ENCODE measurements around the gene STAG1.

The STAG1 gene

DNA sequence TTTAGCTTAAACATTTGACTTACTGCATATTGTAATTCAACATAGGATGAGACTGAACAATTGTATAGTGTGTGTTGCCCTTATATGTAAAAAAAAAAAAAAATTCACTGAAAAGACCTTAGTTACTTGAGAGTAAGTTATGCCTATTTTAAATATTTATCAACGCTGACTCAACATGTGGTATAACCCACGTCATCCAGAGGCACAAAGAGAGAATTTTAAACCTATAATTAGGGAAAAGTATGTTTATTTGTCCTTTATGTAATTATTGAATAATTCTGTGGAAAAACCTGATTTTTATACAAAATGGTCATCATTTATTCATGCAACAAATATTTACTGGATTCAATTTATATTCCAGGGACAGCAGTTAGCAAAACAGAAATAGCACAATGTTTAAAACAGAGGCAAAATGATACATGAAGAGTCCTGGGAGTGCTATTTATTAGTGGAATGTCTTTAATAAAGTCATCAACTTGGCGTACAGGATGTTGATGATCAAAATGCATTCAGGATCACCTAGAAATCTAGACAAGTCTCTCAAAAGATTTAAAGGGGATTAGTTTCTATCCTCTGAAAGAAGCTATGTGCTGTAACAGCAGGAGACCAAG is 278.4 kb downstream of the STAG1 start:
- no peak overlapping the region for H3K27ac Mint-ChIP-seq

DNA sequence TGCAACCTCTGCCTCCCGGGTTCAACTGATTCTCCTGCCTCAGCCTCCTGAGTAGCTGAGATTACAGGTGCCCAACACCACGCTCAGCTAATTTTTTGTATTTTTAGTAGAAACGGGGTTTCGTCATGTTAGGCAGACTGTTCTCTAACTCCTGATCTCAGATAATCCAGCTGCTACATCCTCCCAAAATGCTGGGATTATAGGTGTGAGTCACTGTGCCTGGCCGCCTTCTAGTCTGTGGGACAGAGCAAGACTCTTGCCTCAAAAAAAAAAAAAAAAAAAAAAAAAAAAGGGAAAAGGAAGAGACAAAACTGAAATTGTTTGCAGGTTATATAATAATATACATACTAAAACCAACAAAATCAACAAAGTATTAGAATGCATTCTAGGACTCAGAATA is 286.9 kb downstream of the STAG1 start:
- Mint-ChIP-seq H3K9me3 (peaks cover 36% of the 10 kb centered on the region), H3K27ac (no peak overlapping the region), H3K4me3 (no peak overlapping the region), H3K27me3 (ENCODE audit: low read depth) (no peaks in the 10 kb centered on the region), H3K36me3 (ENCODE audit: low read depth) (peaks cover 80% of the 10 kb centered on the region), H3K4me1 (no peaks in the 10 kb centered on the region)
- TF ChIP-seq, protein P1, sequence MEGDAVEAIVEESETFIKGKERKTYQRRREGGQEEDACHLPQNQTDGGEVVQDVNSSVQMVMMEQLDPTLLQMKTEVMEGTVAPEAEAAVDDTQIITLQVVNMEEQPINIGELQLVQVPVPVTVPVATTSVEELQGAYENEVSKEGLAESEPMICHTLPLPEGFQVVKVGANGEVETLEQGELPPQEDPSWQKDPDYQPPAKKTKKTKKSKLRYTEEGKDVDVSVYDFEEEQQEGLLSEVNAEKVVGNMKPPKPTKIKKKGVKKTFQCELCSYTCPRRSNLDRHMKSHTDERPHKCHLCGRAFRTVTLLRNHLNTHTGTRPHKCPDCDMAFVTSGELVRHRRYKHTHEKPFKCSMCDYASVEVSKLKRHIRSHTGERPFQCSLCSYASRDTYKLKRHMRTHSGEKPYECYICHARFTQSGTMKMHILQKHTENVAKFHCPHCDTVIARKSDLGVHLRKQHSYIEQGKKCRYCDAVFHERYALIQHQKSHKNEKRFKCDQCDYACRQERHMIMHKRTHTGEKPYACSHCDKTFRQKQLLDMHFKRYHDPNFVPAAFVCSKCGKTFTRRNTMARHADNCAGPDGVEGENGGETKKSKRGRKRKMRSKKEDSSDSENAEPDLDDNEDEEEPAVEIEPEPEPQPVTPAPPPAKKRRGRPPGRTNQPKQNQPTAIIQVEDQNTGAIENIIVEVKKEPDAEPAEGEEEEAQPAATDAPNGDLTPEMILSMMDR (IDR thresholded peaks at IDR 0.05; ENCODE audit: unreplicated experiment in 3 of 3) = no peak

More for the DNA sequence above, 278.4 kb downstream of the STAG1 start:
- Mint-ChIP-seq H3K27me3 (ENCODE audit: low read depth) (no peaks in the 10 kb centered on the region), H3K4me1 (no peaks in the 10 kb centered on the region), H3K9me3 (peaks cover 10% of the 10 kb centered on the region), H3K4me3 (no peak overlapping the region), H3K36me3 (ENCODE audit: low read depth) (peaks cover 78% of the 10 kb centered on the region)
- TF ChIP-seq, protein P1 (IDR thresholded peaks at IDR 0.05; ENCODE audit: unreplicated experiment in 3 of 3) = no peak

DNA sequence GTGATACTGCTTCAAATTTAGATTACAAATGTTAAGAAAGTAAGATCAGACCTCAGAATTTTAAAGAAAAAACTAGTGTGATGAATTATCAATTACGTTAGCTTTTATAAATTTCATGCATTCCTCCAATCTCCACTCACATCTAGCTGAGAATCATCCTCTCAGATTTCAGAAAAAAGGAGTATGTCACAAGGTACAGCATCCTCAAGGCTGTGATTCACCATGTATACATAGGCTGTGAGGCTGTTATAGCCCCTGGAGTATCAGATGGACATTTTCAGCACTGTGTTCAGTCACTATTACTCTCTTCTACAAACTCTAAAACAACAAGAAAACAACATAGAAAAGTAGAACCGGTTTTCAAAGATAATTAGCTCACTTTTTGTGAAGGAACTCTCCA is 287.7 kb downstream of the STAG1 start:
- H3K27me3 Mint-ChIP-seq (ENCODE audit: low read depth) = no peaks in the 10 kb centered on the region
- no peaks in the 10 kb centered on the region for H3K4me1 Mint-ChIP-seq
- no peak overlapping the region for H3K27ac Mint-ChIP-seq
- no peak overlapping the region for H3K4me3 Mint-ChIP-seq
- peaks cover 80% of the 10 kb centered on the region for H3K36me3 Mint-ChIP-seq (ENCODE audit: low read depth)
- TF ChIP-seq, protein P1 (IDR thresholded peaks at IDR 0.05; ENCODE audit: unreplicated experiment in 3 of 3) = no peak
- H3K9me3 Mint-ChIP-seq = peaks cover 38% of the 10 kb centered on the region

DNA sequence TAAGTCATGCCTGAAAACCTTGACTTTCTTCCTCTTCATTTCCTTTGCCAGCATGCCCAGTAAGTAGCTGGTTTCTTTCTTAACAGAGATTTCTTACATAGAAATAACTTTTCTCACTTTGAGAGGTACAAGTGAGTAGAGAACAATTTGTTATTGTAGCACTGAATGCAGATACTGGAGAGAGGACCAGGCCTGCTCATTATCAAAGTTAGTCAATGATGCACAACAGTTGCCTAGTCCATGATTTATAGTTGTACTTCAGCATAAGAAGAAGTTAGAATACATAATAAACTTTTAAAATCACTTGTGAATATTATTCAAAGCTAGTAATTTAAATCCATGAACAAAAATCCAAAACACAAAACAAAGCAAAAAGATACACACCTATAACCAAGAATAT is 289.0 kb downstream of the STAG1 start:
- H3K9me3 Mint-ChIP-seq = peaks cover 46% of the 10 kb centered on the region
- H3K27ac Mint-ChIP-seq = no peak overlapping the region
- TF ChIP-seq, protein P1 (IDR thresholded peaks at IDR 0.05; ENCODE audit: unreplicated experiment in 3 of 3) = no peak
- H3K4me3 Mint-ChIP-seq = no peak overlapping the region
- H3K27me3 Mint-ChIP-seq (ENCODE audit: low read depth) = no peaks in the 10 kb centered on the region
- H3K4me1 Mint-ChIP-seq = no peaks in the 10 kb centered on the region
- peaks cover 89% of the 10 kb centered on the region for H3K36me3 Mint-ChIP-seq (ENCODE audit: low read depth)

DNA sequence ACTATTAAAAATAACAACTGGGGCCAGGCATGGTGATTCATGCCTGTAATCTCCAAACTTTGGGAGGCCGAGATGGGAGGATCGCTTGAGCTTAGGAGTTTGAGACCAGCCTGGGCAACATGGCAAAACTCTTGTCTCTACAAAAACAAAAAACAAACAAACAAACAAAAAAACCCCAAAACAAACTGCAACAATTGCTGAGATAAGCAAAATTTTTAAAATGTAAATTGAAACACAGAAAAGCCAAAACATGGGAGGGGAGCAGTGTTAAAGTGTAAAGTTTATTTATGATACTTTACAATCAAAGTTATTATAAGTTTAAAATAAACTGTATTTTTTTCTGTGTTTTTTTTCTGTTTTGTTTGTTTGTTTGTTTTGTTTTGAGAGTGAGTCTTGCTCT is 294.4 kb downstream of the STAG1 start:
- TF ChIP-seq, protein P1 (IDR thresholded peaks at IDR 0.05; ENCODE audit: unreplicated experiment in 3 of 3) = no peak
- Mint-ChIP-seq H3K27me3 (ENCODE audit: low read depth) (peaks cover 3% of the 10 kb centered on the region), H3K36me3 (ENCODE audit: low read depth) (peaks cover 88% of the 10 kb centered on the region), H3K27ac (no peak overlapping the region), H3K4me1 (no peaks in the 10 kb centered on the region), H3K9me3 (peaks cover 66% of the 10 kb centered on the region), H3K4me3 (no peak overlapping the region)

DNA sequence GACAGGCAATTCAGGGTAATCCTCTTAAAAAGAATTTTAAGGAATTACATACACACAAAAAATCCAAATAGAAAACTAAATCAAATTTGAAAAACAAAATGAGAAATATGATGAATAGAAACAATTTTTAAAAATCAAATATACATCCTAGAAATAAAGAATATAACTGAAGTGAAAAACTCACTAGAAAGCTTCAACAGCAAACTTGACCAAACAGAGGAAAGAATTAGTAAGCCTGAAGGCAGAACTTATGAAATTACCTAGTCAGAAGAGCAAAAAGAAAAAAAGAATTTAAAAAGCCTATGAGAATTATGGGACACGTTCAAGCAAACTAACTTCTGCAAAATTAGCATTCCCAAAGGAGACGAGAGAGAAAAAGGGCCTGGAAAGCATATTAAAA is 296.0 kb downstream of the STAG1 start:
- H3K27ac Mint-ChIP-seq = no peak overlapping the region
- H3K36me3 Mint-ChIP-seq (ENCODE audit: low read depth) = peaks cover 81% of the 10 kb centered on the region
- no peak overlapping the region for H3K4me3 Mint-ChIP-seq
- peaks cover 3% of the 10 kb centered on the region for H3K27me3 Mint-ChIP-seq (ENCODE audit: low read depth)
- H3K9me3 Mint-ChIP-seq = peaks cover 64% of the 10 kb centered on the region
- H3K4me1 Mint-ChIP-seq = no peaks in the 10 kb centered on the region
- TF ChIP-seq, protein P1 (IDR thresholded peaks at IDR 0.05; ENCODE audit: unreplicated experiment in 3 of 3) = no peak
